Esophagus muscularis mucosa (tissue), 4 donors: ENCODE results near the gene LTBP4.

Experiments
- EP300 ChIP-seq: sonication (generic); formaldehyde crosslinking; IDR thresholded peaks from one replicate; pipeline ENCODE4 v1.6.1; 2017; ENCODE audit warnings: antibody characterized with exemption
- POLR2AphosphoS5 ChIP-seq, 2 donors: sonication (generic); formaldehyde crosslinking; IDR thresholded peaks; one replicate each; pipeline ENCODE4 v1.6.1; 2017; ENCODE audit warnings: antibody characterized with exemption in 2 of 2
- TF ChIP-seq, protein P1 (sequence below), 3 experiments: fragments of 200-600 bp in 2 of 3; fragments of 450-650 bp in 1 of 3; sonication (generic) in 2 of 3; IDR thresholded peaks; one replicate each; pipeline ENCODE4 v1.5.1; 2017 to 2019; ENCODE audit warnings: antibody characterized with exemption in 3 of 3, mild to moderate bottlenecking in 2 of 3, moderate library complexity in 1 of 3

DNA sequence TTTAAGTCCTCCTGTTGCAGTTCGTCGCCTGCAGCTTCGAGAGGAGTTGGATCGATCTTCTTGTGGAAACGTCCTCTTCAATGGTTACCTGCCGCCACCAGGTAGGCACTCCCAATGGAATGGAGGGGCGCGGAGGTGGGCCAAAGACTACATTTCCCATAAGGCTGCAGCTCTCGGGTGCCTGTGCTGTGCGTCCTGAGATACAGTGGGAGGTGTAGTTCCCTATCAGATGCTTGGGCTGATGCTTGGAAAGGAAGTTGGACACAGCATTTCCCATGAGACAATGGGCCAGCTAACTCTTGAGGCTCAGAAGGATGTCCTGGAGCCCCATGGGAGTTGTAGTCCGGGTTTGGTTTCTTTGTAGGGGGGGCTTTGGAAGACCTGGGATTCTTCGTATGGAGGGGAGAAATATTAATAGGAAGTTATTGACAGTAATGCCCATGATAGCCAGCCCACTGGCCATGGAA is 22.7 kb upstream of the LTBP4 start:
- TF ChIP-seq POLR2AphosphoS5 (IDR thresholded peaks at IDR 0.05) (no peak), EP300 (no peak)
- TF ChIP-seq, protein P1, sequence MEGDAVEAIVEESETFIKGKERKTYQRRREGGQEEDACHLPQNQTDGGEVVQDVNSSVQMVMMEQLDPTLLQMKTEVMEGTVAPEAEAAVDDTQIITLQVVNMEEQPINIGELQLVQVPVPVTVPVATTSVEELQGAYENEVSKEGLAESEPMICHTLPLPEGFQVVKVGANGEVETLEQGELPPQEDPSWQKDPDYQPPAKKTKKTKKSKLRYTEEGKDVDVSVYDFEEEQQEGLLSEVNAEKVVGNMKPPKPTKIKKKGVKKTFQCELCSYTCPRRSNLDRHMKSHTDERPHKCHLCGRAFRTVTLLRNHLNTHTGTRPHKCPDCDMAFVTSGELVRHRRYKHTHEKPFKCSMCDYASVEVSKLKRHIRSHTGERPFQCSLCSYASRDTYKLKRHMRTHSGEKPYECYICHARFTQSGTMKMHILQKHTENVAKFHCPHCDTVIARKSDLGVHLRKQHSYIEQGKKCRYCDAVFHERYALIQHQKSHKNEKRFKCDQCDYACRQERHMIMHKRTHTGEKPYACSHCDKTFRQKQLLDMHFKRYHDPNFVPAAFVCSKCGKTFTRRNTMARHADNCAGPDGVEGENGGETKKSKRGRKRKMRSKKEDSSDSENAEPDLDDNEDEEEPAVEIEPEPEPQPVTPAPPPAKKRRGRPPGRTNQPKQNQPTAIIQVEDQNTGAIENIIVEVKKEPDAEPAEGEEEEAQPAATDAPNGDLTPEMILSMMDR (IDR thresholded peaks at IDR 0.05), result no peak
